HG03469 (cell line): ENCODE results near the gene PLXDC2.

Experiments
- ATAC-seq: cut with Tn5 transposase; IDR thresholded peaks from one replicate; pipeline ENCODE4 v1.9.1; 2021; ENCODE audit warnings: mild to moderate bottlenecking, moderate library complexity, moderate number of reproducible peaks; ENCODE audit not compliant: unreplicated experiment

PLXDC2 gene

GRCh38 chr10:20303453-20304152, 487.4 kb downstream of the PLXDC2 start:
- ATAC-seq: no peak

- ATAC-seq: no peak
Observed at GRCh38 chr10:20313665-20314064, 497.4 kb downstream of the PLXDC2 start.

GRCh38 chr10:20314431-20314830, 498.2 kb downstream of the PLXDC2 start:
- ATAC-seq: no peak

- no peak for ATAC-seq
Observed at GRCh38 chr10:20327954-20328353, 511.7 kb downstream of the PLXDC2 start.

GRCh38 chr10:20330246-20330645, 514.0 kb downstream of the PLXDC2 start:
- ATAC-seq: no peak

- ATAC-seq: no peak
Observed at GRCh38 chr10:20334559-20334958, 518.3 kb downstream of the PLXDC2 start.
